Suprapubic skin (tissue), 4 donors: ENCODE measurements around the gene CXXC5. TPM values are rescaled to one million over a fixed set of nuclear protein-coding genes. Genes with fewer than 3 reads are reported as not detected.

ENCODE experiments used
- DNase-seq, 2 donors: peaks; one replicate each; pipeline ENCODE4 v3.0.0-alpha.2; 2019; ENCODE audit warnings: low spot score in 2 of 2
- H3K27ac ChIP-seq: fragments of 200-600 bp; sonication (generic); one replicate; pipeline ENCODE4 v1.5.1; 2019
- H3K27me3 ChIP-seq: fragments of 200-600 bp; sonication (generic); one replicate; pipeline ENCODE4 v1.5.1; 2019
- H3K36me3 ChIP-seq: fragments of 200-600 bp; sonication (generic); one replicate; pipeline ENCODE4 v1.5.1; 2019
- H3K4me1 ChIP-seq: fragments of 200-600 bp; sonication (generic); one replicate; pipeline ENCODE4 v1.5.1; 2019
- H3K4me3 ChIP-seq: fragments of 200-600 bp; sonication (generic); one replicate; pipeline ENCODE4 v1.5.1; 2019; ENCODE audit warnings: mild to moderate bottlenecking
- H3K9me3 ChIP-seq: fragments of 200-600 bp; sonication (generic); one replicate; pipeline ENCODE4 v1.5.1; 2019
- EP300 ChIP-seq: sonication (generic); formaldehyde crosslinking; IDR thresholded peaks from one replicate; pipeline ENCODE4 v1.6.1; 2017; ENCODE audit warnings: antibody characterized with exemption
- POLR2A ChIP-seq, 2 donors: fragments of 450-650 bp; IDR thresholded peaks; one replicate each; pipeline ENCODE4 v1.6.1; 2017; ENCODE audit warnings: antibody characterized with exemption in 2 of 2, mild to moderate bottlenecking in 2 of 2, moderate library complexity in 2 of 2
- POLR2AphosphoS5 ChIP-seq, 3 donors: sonication (generic); formaldehyde crosslinking; IDR thresholded peaks; one replicate each; pipeline ENCODE4 v1.6.1; 2017; ENCODE audit warnings: antibody characterized with exemption in 3 of 3
- whole genome bisulfite sequencing: methylation state at CpG from one replicate; pipeline ENCODE4 v1.1.5; 2018; 5-methylcytosine and 5-hydroxymethylcytosine counted together
- total RNA-seq, 4 donors: library from RNA; depleted of rRNA; stranded (reverse); fragments of >200 nt; gene quantifications; one replicate each; pipeline ENCODE4 v1.1.0, GENCODE V29; 2016
- TF ChIP-seq, protein P1 (sequence below), 2 donors: fragments of 200-600 bp in 1 of 2; fragments of 450-650 bp in 1 of 2; sonication (generic) in 1 of 2; IDR thresholded peaks; one replicate each; pipeline ENCODE4 v1.5.1; 2016 to 2019; ENCODE audit warnings: antibody characterized with exemption in 2 of 2, mild to moderate bottlenecking in 1 of 2, moderate library complexity in 1 of 2

Gene CXXC5
- total RNA-seq, 4 donors from 2014 or later = 21.8 to 40.6 (median 30.1) TPM

DNA sequence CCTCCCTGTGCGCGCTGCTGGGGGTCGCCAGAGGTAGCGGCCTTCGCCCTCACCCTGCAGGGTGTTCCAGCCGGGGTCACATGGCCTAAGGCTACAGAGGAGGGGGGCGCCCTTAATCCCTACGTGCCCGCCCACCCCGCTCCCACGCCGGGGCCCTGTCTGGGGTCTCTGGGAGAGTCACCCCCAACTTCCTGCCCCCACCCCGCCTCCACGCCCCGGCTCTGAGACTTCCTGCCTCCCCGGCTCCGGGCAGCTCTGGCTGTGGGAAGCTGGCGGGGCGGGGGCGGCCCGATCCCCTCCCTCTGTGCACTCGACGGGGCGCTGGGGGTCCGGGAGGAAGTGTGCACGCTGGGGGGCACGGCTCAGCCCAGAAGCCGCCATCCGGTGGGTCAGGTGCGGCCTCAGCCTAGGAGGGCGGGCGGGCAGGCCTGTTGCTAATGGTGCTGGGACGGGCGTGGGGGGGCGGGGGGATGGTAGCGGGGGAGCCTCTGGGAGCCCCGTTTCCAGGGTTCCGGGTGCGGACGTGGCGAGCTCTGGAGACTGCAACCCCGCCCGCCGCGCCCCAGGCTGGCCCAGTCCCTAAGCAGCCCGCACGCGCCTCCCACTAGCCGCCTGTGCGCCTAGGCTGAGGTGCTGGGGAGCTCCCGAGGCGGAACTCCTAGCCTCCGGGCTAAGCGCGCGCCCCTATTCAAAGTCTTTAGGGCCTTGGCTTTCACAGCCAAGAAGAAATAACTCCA, 61.6 kb downstream of the CXXC5 start:
- Histone ChIP-seq H3K27ac (peak overlapping the region; percentile 67), H3K9me3 (no peaks in the 10 kb centered on the region), H3K36me3 (no peaks in the 10 kb centered on the region), H3K4me1 (peaks cover 42% of the 10 kb centered on the region), H3K27me3 (peaks cover 16% of the 10 kb centered on the region), H3K4me3 (peak overlapping the region; percentile 64)
- DNase-seq = no peak
- WGBS = 23% methylated on average over 11 of the region's 56 CpGs
- no peak for TF ChIP-seq EP300
- TF ChIP-seq POLR2A (IDR thresholded peaks at IDR 0.05) = no peak
- no peak for TF ChIP-seq POLR2AphosphoS5 (IDR thresholded peaks at IDR 0.05)
- TF ChIP-seq, protein P1, sequence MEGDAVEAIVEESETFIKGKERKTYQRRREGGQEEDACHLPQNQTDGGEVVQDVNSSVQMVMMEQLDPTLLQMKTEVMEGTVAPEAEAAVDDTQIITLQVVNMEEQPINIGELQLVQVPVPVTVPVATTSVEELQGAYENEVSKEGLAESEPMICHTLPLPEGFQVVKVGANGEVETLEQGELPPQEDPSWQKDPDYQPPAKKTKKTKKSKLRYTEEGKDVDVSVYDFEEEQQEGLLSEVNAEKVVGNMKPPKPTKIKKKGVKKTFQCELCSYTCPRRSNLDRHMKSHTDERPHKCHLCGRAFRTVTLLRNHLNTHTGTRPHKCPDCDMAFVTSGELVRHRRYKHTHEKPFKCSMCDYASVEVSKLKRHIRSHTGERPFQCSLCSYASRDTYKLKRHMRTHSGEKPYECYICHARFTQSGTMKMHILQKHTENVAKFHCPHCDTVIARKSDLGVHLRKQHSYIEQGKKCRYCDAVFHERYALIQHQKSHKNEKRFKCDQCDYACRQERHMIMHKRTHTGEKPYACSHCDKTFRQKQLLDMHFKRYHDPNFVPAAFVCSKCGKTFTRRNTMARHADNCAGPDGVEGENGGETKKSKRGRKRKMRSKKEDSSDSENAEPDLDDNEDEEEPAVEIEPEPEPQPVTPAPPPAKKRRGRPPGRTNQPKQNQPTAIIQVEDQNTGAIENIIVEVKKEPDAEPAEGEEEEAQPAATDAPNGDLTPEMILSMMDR (IDR thresholded peaks at IDR 0.05) = no peak

GRCh38 chr5:139710319-139711066, 62.3 kb downstream of the CXXC5 start:
- WGBS = 5% methylated on average over 35 of the region's 60 CpGs
- no peak for DNase-seq
- TF ChIP-seq, protein P1 (IDR thresholded peaks at IDR 0.05) = no peak
- TF ChIP-seq EP300 (no peak), POLR2A (IDR thresholded peaks at IDR 0.05) (no peak), POLR2AphosphoS5 (IDR thresholded peaks at IDR 0.05) (no peak)

DNA sequence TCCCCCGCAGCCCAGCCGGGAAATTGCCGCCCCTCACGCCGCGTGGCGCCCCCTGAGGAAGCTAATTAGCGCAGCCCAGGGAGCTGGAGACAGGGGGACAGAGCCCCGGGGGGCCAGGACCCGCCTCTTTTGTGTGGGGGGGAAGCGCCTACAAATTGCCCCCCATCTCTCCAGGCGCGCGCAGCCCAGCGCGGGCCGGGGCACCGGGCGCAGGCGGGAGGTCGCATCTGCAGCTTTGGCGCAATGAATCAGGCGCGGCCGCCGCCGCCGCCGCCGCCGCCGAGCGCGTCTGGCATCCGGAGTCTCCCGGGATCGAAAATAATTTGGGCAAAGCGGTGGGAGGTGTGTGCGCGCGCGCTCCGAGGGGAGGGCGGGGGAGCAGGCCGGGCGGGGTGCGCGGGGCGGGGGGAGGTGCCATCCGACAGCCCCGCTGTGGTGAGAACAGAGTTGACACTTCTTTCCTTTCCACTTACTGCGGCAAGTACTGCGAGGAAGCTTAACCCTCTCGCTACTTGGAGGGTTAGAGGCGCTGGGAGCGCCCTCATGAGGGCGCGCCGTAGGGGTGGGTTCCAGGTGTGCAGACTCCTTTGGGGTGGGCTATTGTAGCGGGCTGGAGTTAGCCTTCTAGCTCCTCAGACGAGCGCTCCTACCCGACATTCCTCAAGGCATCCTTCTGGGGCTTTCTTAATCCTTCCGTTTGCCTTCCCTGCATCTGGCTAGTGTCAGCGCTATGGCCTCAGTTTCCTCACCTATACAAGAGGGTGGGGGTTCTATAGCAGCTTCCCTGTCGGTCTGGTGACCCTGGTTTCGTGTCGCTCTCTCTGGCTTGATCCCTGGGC, 63.1 kb downstream of the CXXC5 start:
- peaks cover 42% of the 10 kb centered on the region for H3K4me1 ChIP-seq
- DNase-seq = no peak
- no peaks in the 10 kb centered on the region for H3K9me3 ChIP-seq
- WGBS = 2% methylated on average over 27 of the region's 68 CpGs
- peaks cover 16% of the 10 kb centered on the region for H3K27me3 ChIP-seq
- peak overlapping the region; percentile 38 for H3K27ac ChIP-seq
- no peaks in the 10 kb centered on the region for H3K36me3 ChIP-seq
- H3K4me3 ChIP-seq = peak overlapping the region; percentile 64
- TF ChIP-seq POLR2A (IDR thresholded peaks at IDR 0.05) (no peak), POLR2AphosphoS5 (IDR thresholded peaks at IDR 0.05) (no peak), EP300 (no peak)
- TF ChIP-seq, protein P1 (IDR thresholded peaks at IDR 0.05) = no peak

More at GRCh38 chr5:139710319-139711066, 62.3 kb downstream of the CXXC5 start:
- Histone ChIP-seq H3K4me1 (peaks cover 42% of the 10 kb centered on the region), H3K27me3 (peaks cover 16% of the 10 kb centered on the region), H3K36me3 (no peaks in the 10 kb centered on the region), H3K4me3 (peak overlapping the region; percentile 64), H3K27ac (peak overlapping the region; percentile 38), H3K9me3 (no peaks in the 10 kb centered on the region)

DNA sequence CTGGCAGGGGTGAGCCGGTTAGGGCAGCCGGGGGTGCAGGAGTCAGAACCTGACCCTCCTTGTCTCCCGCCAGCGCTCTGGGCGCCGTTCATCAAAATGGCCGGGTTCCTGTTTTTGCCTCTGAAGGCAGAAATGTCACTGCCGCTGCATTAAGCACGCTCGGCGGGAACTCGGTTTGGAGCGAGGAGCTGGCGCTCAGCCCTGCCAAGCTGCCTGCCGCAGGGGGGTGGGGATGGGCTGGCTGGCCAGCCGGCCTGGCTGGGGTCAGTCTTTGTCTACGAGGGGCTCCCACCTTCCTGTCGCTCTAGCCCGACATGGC, 63.7 kb downstream of the CXXC5 start:
- Histone ChIP-seq H3K27ac (no peak overlapping the region), H3K4me1 (peaks cover 42% of the 10 kb centered on the region), H3K9me3 (no peaks in the 10 kb centered on the region), H3K27me3 (peaks cover 16% of the 10 kb centered on the region), H3K4me3 (peak overlapping the region; percentile 64), H3K36me3 (no peaks in the 10 kb centered on the region)
- WGBS = 10% methylated on average over 4 of the region's 19 CpGs
- DNase-seq = no peak
- TF ChIP-seq EP300 (no peak), POLR2AphosphoS5 (IDR thresholded peaks at IDR 0.05) (no peak), POLR2A (IDR thresholded peaks at IDR 0.05) (no peak)
- TF ChIP-seq, protein P1 (IDR thresholded peaks at IDR 0.05) = no peak
